CD4-positive, alpha-beta T cell (primary cell): ENCODE results near the gene GALC. TPM values are rescaled to one million over a fixed set of nuclear protein-coding genes. Genes with fewer than 3 reads are reported as not detected.
A peak's percentile ranks its signal among the peaks of the same experiment; 100 is the strongest.
"Not testable (repeated sequence)": the region's sequence is repeated elsewhere in the genome, so short reads cannot be mapped to it uniquely, and the experiment has no call there.

Experiments used
- ATAC-seq: fragments of 200-7000 bp; cut with Tn5 transposase; one replicate; pipeline ENCODE4 v1.10.0; 2022; ENCODE audit warnings: mild to moderate bottlenecking; ENCODE audit not compliant: poor library complexity
- CTCF ChIA-PET: fragments of 350-600 bp; sonication (Branson Sonifier 250); formaldehyde crosslinking; loops from one replicate; lab custom pipeline; 2021; ENCODE audit warnings: antibody characterized with exemption, inconsistent platforms; lab: Charles Lee
- POLR2A ChIA-PET: fragments of 350-600 bp; sonication (Branson Sonifier 250); formaldehyde crosslinking; loops from one replicate; lab custom pipeline; 2021; ENCODE audit warnings: antibody characterized with exemption, inconsistent platforms; lab: Charles Lee
- DNase-seq, 14 experiments: peaks; one replicate each; pipeline ENCODE4 v3.0.0-alpha.2; 2013 to 2020; ENCODE audit warnings: mixed read lengths in 2 of 14
- H3K27ac ChIP-seq, 2 donors: one replicate each; pipeline versions ENCODE4 v1.5.1 to v1.7.0; 2013; ENCODE audit warnings: low read length in 2 of 2, low read depth in 1 of 2, mild to moderate bottlenecking in 1 of 2
- H3K27me3 ChIP-seq, 2 experiments: 1 replicate in 1 of 2; 2 replicates in 1 of 2; pipeline versions ENCODE4 v1.6.1 to v1.7.0; 2013; ENCODE audit warnings: low read length in 2 of 2, control low read depth in 1 of 2, mild to moderate bottlenecking in 1 of 2, moderate library complexity in 1 of 2; ENCODE audit not compliant: insufficient read depth in 2 of 2, control insufficient read depth in 1 of 2
- H3K36me3 ChIP-seq: one replicate; pipeline ENCODE4 v1.6.1; 2013; ENCODE audit warnings: low read length, control low read depth; ENCODE audit not compliant: insufficient read depth
- H3K4me1 ChIP-seq: one replicate; pipeline ENCODE4 v1.6.1; 2013; ENCODE audit warnings: low read length, control low read depth; ENCODE audit not compliant: insufficient read depth
- H3K4me3 ChIP-seq: one replicate; pipeline ENCODE4 v1.5.1; 2013; ENCODE audit warnings: mild to moderate bottlenecking, low read length, moderate library complexity
- H3K9me3 ChIP-seq, 2 experiments: 1 replicate in 1 of 2; 2 replicates in 1 of 2; pipeline versions ENCODE4 v1.6.1 to v1.7.0; 2013; ENCODE audit warnings: low read length in 2 of 2, mild to moderate bottlenecking in 2 of 2, control low read depth in 1 of 2, moderate library complexity in 1 of 2; ENCODE audit not compliant: control insufficient read depth in 1 of 2, insufficient read depth in 1 of 2
- H3K27ac Mint-ChIP-seq: one replicate; pipeline ENCODE4 v1.8.0; 2020; ENCODE audit warnings: mixed read lengths
- H3K27me3 Mint-ChIP-seq: one replicate; pipeline ENCODE4 v1.8.0; 2021; ENCODE audit warnings: mixed read lengths
- H3K36me3 Mint-ChIP-seq: one replicate; pipeline ENCODE4 v1.8.0; 2021; ENCODE audit warnings: low read depth, mixed read lengths
- H3K4me1 Mint-ChIP-seq: one replicate; pipeline ENCODE4 v1.8.0; 2021; ENCODE audit warnings: low read depth, mixed read lengths
- H3K4me3 Mint-ChIP-seq: one replicate; pipeline ENCODE4 v1.8.0; 2020; ENCODE audit warnings: mild to moderate bottlenecking, mixed read lengths
- H3K9me3 Mint-ChIP-seq: one replicate; pipeline ENCODE4 v1.8.0; 2020; ENCODE audit warnings: mixed read lengths
- CTCF ChIP-seq: fragments of 200-600 bp; IDR thresholded peaks from one replicate; pipeline ENCODE4 v1.8.0; 2022; ENCODE audit warnings: antibody characterized with exemption, mild to moderate bottlenecking
- intact Hi-C, 2 experiments: fragments of 100-400 bp; cut with DNase I in 1 of 2; cut with micrococcal nuclease in 1 of 2; formaldehyde crosslinking; loops; one replicate each; pipeline versions ENCODE4 v1.15.1 to v1.9.0; 2023 to 2025; cut with DNase I, micrococcal nuclease
- total RNA-seq, 174 experiments: library from RNA in 2 of 174; stranded (reverse) in 2 of 174; gene quantifications; one replicate each; pipeline ENCODE4 v1.2.3 and lab custom pipeline; 2021 to 2026

GALC gene
- total RNA-seq, 2 experiments from 2014 or later, result 14.7 to 14.9 TPM

DNA sequence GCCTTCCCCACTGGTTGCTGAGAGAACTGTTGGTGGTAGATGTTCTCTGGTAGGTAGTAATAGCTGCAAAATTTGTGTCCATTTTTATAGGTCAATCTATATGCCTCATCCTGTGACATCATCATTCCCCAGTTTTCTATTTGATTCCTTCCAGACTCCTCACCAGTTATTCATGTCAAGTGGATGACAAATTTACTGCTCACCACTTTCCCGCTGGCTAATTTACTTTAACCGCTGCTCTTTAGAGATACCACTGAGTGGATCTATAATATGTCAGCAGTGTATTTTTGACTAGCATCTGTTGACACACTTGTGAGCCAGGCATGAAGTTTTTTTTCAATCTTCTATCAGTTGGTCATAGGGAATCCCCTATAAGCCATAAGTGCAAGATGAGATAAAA is 36.5 kb upstream of the GALC start:
- Mint-ChIP-seq H3K4me3 (no peak overlapping the region), H3K36me3 (no peaks in the 10 kb centered on the region), H3K27ac (peak overlapping the region; percentile 45), H3K27me3 (no peaks in the 10 kb centered on the region), H3K9me3 (no peaks in the 10 kb centered on the region), H3K4me1 (peaks cover 63% of the 10 kb centered on the region)
- TF ChIP-seq CTCF, result no peak
- ATAC-seq (no peak), DNase-seq (no peak)
- Histone ChIP-seq H3K36me3 (no peaks in the 10 kb centered on the region), H3K9me3 (no peaks in the 10 kb centered on the region), H3K27ac (no peak overlapping the region), H3K4me3 (no peak overlapping the region), H3K4me1 (peaks cover 34% of the 10 kb centered on the region), H3K27me3 (no peaks in the 10 kb centered on the region)
- intact Hi-C loops, result loop anchor here in 1 of 2 experiments (10.0 kb wide), 1 partner anchor 355 kb away; the partner anchor contains the start of gene SPATA7
- POLR2A ChIA-PET, result no interaction called here
- CTCF ChIA-PET, result no interaction called here

GRCh38 chr14:88026890-88027289 is 33.9 kb upstream of the GALC start:
- CTCF ChIA-PET, result interaction anchor here (1.1 to 1.5 kb wide), 2 partner anchors 11 to 142 kb away, joined by 3 read pairs; no protein-coding TSS in a partner anchor
- Mint-ChIP-seq H3K9me3 (no peaks in the 10 kb centered on the region), H3K36me3 (no peaks in the 10 kb centered on the region), H3K27me3 (no peaks in the 10 kb centered on the region), H3K27ac (peak overlapping the region; percentile 62), H3K4me3 (peak overlapping the region; percentile 68), H3K4me1 (peaks cover 86% of the 10 kb centered on the region)
- Histone ChIP-seq H3K9me3 (no peaks in the 10 kb centered on the region), H3K36me3 (no peaks in the 10 kb centered on the region), H3K27me3 (no peaks in the 10 kb centered on the region), H3K27ac (peak overlapping the region in 1 of 2 donors; percentile 21), H3K4me3 (no peak overlapping the region), H3K4me1 (peaks cover 48% of the 10 kb centered on the region)
- POLR2A ChIA-PET, result interaction anchor here (0.8 to 1.9 kb wide), 4 partner anchors 10 to 34 kb away, joined by 3 to 19 read pairs (median 6); partner anchors contain the start of genes GALC and GPR65
- intact Hi-C loops, result loop anchor here in 1 of 2 experiments (10.0 kb wide), 1 partner anchor 358 kb away; the partner anchor contains the start of gene SPATA7
- no peak for TF ChIP-seq CTCF
- peak; percentile 65 for ATAC-seq
- peak in 3 of 14 experiments; percentile 26 to 69 (median 27) for DNase-seq

GRCh38 chr14:88025313-88025712 is 32.3 kb upstream of the GALC start:
- ATAC-seq (no peak), DNase-seq (no peak)
- no peak overlapping the region for H3K4me3 Mint-ChIP-seq
- no peak overlapping the region for H3K4me3 ChIP-seq
- H3K27ac Mint-ChIP-seq, result peak overlapping the region; percentile 48
- intact Hi-C loops, result loop anchor here in 1 of 2 experiments (10.0 kb wide), 1 partner anchor 359 kb away; the partner anchor contains the start of gene SPATA7
- H3K27me3 Mint-ChIP-seq, result no peaks in the 10 kb centered on the region
- no peaks in the 10 kb centered on the region for H3K27me3 ChIP-seq
- peaks cover 96% of the 10 kb centered on the region for H3K4me1 Mint-ChIP-seq
- no peaks in the 10 kb centered on the region for H3K36me3 ChIP-seq
- ChIA-PET CTCF (no interaction called here), POLR2A (interaction anchor here (1.9 kb wide), 1 partner anchor 32 kb away, joined by 19 read pairs; the partner anchor contains the start of gene GALC)
- TF ChIP-seq CTCF, result no peak
- H3K9me3 Mint-ChIP-seq, result no peaks in the 10 kb centered on the region
- H3K27ac ChIP-seq, result no peak overlapping the region
- no peaks in the 10 kb centered on the region for H3K9me3 ChIP-seq
- H3K36me3 Mint-ChIP-seq, result no peaks in the 10 kb centered on the region
- peaks cover 46% of the 10 kb centered on the region for H3K4me1 ChIP-seq

- Mint-ChIP-seq H3K4me1 (peaks cover 96% of the 10 kb centered on the region), H3K27ac (peak overlapping the region; percentile 48)
- ATAC-seq, H3K36me3 ChIP-seq, DNase-seq, H3K9me3 Mint-ChIP-seq, CTCF ChIA-PET, H3K9me3 ChIP-seq, H3K36me3 Mint-ChIP-seq, H3K4me3 Mint-ChIP-seq, POLR2A ChIA-PET, H3K27me3 ChIP-seq, H3K27ac ChIP-seq, H3K27me3 Mint-ChIP-seq, H3K4me3 ChIP-seq: not testable (repeated sequence)
- peaks cover 38% of the 10 kb centered on the region for H3K4me1 ChIP-seq
- intact Hi-C loops, result loop anchor here in 1 of 2 experiments (10.0 kb wide), 1 partner anchor 360 kb away; the partner anchor contains the start of gene SPATA7
These were observed 31.5 kb upstream of the GALC start for GRCh38 chr14:88024252-88025086.
